GM12865 (cell line): Measurements from ENCODE around the gene YLPM1.

Experiments
- DNase-seq: peaks from one replicate; pipeline ENCODE4 v3.0.0; 2010; ENCODE audit warnings: low read depth
- H3K4me3 ChIP-seq: 2 replicates; pipeline ENCODE4 v1.5.1; 2011; ENCODE audit warnings: mild to moderate bottlenecking, low read depth, low read length, control low read depth
- TF ChIP-seq, protein P1 (sequence below): IDR thresholded peaks from 2 replicates; pipeline ENCODE4 v1.5.1; 2011; ENCODE audit warnings: low read length, control low read depth, low read depth, inconsistent platforms; ENCODE audit not compliant: insufficient read depth; ENCODE audit errors: missing control alignments

Gene YLPM1

DNA sequence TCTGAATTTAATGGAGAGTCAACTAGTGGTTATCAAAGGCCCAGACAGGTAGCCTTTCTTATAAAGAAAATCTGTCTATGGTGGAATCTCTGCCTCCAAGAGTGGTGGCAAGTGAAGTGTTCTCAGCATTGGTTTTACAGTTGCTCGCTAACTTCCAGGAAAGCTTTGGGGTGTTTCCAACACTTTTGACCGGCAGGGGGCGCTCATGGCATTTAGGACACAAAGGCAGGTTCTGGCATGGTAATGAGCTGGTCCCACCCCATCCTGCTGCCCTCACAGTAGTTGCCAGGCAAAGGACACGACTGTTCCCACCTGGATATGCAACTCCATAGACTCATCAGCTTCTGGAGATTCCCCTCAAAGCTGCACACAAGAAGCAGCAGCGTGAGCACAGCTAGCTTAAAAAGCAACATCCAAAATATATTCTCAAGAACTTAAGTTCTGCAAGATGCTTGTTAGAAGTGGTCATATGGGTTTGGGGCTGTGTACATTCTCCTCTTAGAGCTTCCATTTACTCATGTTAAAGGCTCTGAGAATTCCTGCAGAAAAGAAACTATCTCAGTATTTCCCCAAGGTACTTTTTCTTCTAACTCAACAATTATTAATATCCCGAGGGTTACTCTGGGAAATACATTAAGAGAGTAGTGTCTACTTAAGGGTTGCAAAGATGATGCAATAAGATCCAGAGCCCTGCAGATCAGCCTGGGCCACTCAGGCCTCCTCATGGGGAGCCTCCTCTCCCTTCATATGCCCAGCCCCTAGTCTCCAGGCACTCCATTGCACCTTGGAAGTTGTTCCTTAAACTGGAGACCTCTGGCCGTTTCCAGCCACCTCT, 98.0 kb downstream of the YLPM1 start:
- no peak overlapping the region for H3K4me3 ChIP-seq
- peak; percentile 90 for DNase-seq
- TF ChIP-seq, protein P1, sequence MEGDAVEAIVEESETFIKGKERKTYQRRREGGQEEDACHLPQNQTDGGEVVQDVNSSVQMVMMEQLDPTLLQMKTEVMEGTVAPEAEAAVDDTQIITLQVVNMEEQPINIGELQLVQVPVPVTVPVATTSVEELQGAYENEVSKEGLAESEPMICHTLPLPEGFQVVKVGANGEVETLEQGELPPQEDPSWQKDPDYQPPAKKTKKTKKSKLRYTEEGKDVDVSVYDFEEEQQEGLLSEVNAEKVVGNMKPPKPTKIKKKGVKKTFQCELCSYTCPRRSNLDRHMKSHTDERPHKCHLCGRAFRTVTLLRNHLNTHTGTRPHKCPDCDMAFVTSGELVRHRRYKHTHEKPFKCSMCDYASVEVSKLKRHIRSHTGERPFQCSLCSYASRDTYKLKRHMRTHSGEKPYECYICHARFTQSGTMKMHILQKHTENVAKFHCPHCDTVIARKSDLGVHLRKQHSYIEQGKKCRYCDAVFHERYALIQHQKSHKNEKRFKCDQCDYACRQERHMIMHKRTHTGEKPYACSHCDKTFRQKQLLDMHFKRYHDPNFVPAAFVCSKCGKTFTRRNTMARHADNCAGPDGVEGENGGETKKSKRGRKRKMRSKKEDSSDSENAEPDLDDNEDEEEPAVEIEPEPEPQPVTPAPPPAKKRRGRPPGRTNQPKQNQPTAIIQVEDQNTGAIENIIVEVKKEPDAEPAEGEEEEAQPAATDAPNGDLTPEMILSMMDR = peak; percentile 85

GRCh38 chr14:74861734-74862090, 98.6 kb downstream of the YLPM1 start:
- no peak for DNase-seq
- H3K4me3 ChIP-seq = no peak overlapping the region
- TF ChIP-seq, protein P1 = no peak

DNA sequence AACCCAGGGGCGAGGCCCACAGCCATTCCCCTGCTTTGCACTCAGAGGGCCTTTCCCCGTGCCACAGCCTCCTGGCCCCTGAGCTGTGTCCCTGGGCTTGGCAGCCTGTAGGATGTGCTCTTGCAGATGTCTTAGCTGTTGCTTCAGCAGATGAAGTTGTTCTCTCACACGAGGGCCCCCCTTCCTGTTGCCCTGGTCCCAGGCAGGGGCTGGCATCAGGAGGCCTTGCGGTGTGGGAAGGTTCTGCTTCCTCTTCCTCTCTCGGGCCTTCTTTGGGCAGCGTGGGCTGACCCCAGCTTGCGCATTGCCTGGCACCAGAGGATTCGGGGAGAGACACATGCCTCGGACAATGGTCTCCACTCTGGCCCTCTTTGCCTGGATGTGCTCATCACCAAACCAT, 100.2 kb downstream of the YLPM1 start:
- DNase-seq = no peak
- H3K4me3 ChIP-seq = no peak overlapping the region
- TF ChIP-seq, protein P1 = no peak

- TF ChIP-seq, protein P1 = no peak
- DNase-seq = no peak
- no peak overlapping the region for H3K4me3 ChIP-seq
Measured at GRCh38 chr14:74864198-74864597, 101.1 kb downstream of the YLPM1 start.

DNA sequence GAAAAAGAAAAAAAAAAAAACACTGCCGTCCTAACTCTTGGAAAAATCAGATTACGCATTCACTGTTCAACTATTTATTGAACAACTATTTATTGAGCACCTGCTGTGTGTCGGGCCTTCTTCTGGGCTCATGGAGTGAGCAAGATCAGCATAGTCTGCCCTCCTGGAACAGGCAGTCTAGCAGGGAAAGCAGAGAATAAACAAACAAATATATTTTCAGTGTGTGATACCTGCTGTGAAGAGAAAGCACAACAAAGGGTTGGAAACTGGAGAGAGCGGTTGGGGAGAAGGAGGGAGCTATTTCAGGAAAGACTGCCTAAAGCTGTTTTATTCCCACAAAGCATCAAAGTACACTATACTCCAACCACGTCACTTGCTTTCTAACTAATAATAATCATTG, 102.0 kb downstream of the YLPM1 start:
- TF ChIP-seq, protein P1 = no peak
- H3K4me3 ChIP-seq = no peak overlapping the region
- DNase-seq = no peak

GRCh38 chr14:74866708-74867389, 103.7 kb downstream of the YLPM1 start:
- no peak overlapping the region for H3K4me3 ChIP-seq
- DNase-seq = no peak
- TF ChIP-seq, protein P1 = no peak
